ENCODE measurements around the gene ASPA.

The ASPA gene

DNA sequence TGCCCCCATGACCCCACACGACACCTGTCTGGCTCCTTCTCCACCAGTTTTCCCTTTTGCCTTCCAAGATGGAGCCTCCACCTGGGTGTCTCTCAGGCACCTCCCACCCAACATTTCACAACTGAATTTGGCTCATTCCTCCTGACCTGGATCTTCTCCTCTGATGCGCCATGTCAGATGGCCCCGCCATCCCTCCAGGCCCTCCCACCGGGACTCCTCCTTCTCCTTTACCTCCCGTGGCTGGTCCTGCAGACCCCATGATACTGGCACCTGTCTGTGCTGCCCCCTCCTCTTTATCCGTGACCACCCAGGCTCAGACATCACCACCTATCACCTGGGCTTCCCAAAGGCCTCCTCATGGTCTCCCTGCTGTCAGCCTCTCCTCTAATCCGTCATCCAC, 77.1 kb downstream of the ASPA start:
- no peak for TF ChIP-seq CTCF (conservative IDR thresholded peaks at IDR 0.05; ENCODE audit: low read length)
- H3K4me3 ChIP-seq (ENCODE audit: low read length) = no peak overlapping the region
- DNase-seq (ENCODE audit: low read depth) = no peak

All from AG10803 (cell line).